GM04504 (cell line): ENCODE measurements around the gene TTC38.

Experiments used
- DNase-seq: peaks from one replicate; pipeline ENCODE4 v3.0.0-alpha.2; 2012; ENCODE audit warnings: low read depth

The TTC38 gene

DNA sequence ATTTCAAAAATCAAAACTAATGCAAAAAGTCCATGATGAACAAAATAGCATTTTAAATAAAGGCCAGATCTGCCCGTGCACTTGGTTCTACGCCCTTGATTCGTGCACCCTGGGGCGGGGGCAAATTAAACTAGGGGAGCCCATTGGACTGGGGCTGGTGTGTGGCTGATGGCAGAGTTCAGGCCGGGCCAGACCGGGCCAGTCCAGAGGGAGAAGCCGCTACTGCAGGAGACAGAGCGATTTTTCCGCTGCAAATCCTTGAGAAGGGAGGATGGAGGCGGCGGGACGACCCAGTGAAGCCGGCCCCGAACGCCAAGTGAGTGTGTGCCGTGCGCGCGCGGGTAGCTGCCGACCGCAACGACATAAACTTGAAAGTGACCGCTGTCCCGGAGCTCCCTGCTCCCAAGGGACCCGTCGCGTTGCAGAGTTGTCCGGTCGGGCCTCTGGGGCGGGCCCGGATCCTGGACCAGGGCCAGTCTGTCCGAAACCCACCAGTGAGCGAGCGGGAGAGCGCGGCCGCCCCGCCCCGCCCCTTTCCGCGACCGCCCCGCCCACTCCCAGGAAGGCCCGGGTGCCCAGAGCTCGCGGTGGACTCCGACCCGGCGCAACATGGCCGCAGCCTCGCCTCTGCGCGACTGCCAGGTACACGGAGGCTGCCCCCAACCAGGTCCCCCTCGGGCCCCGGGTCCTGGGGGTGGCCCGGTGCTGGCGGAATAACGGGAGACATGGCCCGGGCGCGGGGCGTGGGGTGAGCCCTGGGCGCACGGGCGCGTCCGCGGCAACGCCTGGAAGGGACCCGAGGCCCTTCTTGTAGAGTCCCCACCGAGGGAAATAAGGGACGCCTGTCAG is at the start of gene TTC38:
TSS of gene TTC38 (plus strand) at position 578 of the 849 bp plus-strand sequence. CDS start at position 610, 32 bp downstream.
- DNase-seq: peak; percentile 64

DNA sequence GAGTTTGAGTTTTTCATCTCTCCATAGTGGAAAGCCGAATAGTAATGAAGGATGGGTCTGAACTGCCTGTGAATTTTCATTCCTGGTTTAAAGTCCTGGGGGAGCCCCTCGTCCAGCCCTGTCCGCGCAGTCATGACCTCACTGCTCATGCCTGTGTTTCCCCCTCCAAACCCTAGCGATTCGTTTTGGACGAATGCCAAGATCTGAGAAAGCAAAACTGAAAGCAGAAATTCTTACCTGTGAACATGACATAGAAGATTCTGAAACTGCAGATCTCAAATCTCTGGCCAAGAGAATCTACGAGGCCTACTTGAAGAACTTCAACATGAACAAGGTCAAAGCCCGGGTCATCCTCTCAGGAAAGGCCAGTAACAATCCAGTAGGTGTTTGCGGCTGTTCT is 48.2 kb upstream of the TTC38 start:
- no peak for DNase-seq

GRCh38 chr22:46220921-46221320 is 46.9 kb upstream of the TTC38 start:
- DNase-seq: no peak

- no peak for DNase-seq
These were observed 43.5 kb upstream of the TTC38 start for GRCh38 chr22:46224044-46224897.

DNA sequence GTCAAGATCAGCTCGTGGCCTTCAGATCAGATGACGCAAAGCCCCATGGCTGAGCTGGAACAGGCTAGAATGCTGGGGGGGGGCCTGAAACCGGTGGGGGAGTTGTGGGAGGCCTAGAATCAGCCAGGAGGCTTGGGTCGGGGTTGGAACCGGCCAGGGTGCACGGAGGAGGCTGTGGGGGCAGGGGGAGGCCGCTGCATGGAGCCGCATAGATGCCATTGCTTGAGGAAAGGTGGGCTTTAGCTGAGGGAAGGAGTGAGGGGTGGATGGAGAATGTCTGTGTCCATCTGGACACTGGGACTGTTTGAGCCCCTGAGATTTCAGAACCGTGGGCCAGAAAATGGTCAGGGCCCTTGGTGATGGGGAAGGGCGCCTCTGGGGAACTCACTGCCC is 42.9 kb upstream of the TTC38 start:
- no peak for DNase-seq

- DNase-seq: no peak
These were observed 42.2 kb upstream of the TTC38 start for GRCh38 chr22:46225631-46226030.

DNA sequence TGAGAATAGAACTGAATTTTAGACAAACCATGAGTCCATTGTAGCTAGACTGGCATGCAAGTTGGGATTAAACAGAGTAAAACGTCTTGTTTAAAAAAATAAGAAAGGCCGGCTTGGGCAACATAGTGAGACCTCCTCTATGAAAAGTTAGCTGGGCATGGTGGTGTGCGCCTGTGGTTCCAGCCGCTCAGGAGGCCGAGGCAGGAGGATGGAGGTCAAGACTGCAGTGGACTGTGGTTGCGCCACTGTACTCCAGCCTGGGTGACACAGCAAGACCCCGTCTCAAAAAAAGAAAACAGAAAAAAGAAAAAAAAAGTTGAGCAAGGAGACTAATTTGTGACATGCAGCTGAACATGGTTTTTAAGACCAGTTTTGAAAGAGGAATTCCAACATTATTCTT is 41.2 kb upstream of the TTC38 start:
- no peak for DNase-seq

GRCh38 chr22:46229701-46230100 is 38.1 kb upstream of the TTC38 start:
- no peak for DNase-seq

- no peak for DNase-seq
These were observed 37.4 kb upstream of the TTC38 start for GRCh38 chr22:46230262-46230901.

- no peak for DNase-seq
These were observed 34.6 kb upstream of the TTC38 start for GRCh38 chr22:46233231-46233630.

DNA sequence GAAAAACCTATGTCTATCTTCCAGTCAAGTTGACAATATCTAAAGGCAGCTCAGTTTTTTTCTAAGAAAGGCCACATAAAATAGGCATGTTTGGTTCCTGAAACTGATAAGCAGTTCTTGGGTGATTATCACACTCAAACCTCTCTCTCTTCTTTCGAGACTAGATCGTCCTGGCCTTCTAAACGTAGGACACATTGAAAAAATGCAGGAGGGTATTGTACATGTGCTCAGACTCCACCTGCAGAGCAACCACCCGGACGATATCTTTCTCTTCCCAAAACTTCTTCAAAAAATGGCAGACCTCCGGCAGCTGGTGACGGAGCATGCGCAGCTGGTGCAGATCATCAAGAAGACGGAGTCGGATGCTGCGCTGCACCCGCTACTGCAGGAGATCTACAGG is 32.8 kb upstream of the TTC38 start:
- no peak for DNase-seq

- DNase-seq: no peak
These were observed 30.2 kb upstream of the TTC38 start for GRCh38 chr22:46237453-46238124.

- no peak for DNase-seq
These were observed 29.3 kb upstream of the TTC38 start for GRCh38 chr22:46238541-46238940.

GRCh38 chr22:46239261-46240048 is 28.4 kb upstream of the TTC38 start:
- no peak for DNase-seq

GRCh38 chr22:46240073-46240472 is 27.7 kb upstream of the TTC38 start:
- DNase-seq: no peak

GRCh38 chr22:46240506-46240905 is 27.3 kb upstream of the TTC38 start:
- no peak for DNase-seq

DNA sequence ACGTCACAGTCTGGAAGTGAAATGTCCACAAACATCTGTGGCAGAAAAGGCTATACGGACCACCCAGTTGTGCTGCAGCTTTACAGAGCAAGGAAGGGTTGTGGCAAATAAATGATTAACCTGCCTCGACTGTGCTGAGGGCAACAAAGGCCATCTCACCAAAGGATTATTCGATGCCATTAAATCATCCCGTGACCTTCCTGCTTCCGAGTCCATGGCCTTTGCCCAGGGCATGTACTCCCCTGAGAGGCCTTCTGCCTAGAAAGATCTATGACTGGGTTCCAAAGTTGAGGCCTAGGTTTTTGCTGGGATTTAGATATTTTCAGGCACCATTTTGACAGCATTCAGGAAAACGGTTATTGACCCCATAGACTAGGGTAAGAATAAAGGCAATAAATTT is 26.9 kb upstream of the TTC38 start:
- DNase-seq: no peak

- no peak for DNase-seq
These were observed 26.3 kb upstream of the TTC38 start for GRCh38 chr22:46241396-46242007.

- DNase-seq: no peak
These were observed 25.7 kb upstream of the TTC38 start for GRCh38 chr22:46242076-46242475.

DNA sequence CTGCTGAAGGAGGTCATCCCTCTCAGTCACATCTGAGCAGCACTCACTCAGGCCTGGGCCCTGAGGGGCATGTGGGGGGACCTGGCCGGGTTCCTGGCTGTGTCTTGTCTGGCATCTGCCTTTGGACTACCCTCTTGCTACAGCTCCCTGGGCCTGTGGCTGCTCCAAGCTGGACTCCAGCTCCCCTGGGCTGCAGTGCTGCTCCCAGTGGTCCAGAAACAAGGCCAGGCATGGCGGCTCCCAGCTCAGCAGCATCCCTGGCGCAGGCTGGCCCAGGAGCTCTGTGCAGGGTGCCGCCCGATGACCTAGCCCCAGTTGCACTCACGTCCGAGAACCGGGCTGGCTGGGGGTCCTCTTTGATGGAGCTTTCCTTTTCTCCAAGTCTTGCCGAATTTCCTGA is 23.0 kb upstream of the TTC38 start:
- no peak for DNase-seq

DNA sequence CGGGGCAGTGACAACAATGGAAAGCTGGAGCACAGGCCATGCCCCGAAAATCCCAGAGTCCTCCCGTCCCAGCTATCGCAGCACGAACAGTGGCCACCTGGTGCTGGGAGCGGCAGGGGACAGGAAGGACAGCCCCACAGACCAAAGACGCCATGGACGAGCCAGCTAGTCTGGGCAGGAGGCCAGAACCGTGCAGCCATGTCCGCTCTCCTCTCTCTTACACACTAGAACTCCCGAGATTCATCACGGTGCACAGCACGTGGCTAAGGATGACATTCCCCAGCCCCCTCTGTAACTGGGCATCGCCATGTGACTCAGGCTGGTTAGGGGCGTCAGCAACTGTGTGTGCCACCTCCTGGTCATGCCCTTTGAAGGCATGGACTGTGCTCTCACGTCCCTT is 22.3 kb upstream of the TTC38 start:
- DNase-seq: no peak
